ENCODE data around the gene PRH1. TPM values are rescaled to one million over a fixed set of nuclear protein-coding genes. Genes with fewer than 3 reads are reported as not detected.

The PRH1 gene
- total and polyA plus RNA-seq, 5 donors, result 1.8 to 14.5 (median 7.3) TPM

DNA sequence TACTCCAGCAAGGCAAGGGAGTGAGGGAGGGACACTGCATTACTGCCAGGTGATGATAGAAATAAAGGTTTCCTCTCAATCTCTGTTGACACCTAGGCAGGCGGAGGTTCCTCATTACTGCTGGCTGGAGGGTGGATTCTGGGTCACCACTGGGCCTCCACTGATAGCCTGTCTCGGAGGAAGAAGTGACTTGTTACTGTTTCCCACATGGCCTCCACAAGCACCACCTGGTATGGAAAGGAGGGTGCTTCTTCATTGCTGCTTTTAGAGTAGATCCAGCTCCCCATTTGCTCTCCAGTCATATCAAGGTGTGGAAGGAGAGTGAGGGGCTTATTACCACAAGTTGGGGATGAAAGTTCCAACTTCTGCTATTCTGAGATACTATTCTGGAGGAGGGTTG lies 41.2 kb downstream of the PRH1 start:
- H3K4me3 ChIP-seq (ENCODE audit: low read length), result no peak overlapping the region
- H3K9me3 ChIP-seq (ENCODE audit: control insufficient read depth, low read length), result no peaks in the 10 kb centered on the region
- H3K27ac ChIP-seq (ENCODE audit: low read length), result no peak overlapping the region
- H3K4me1 ChIP-seq (ENCODE audit: control insufficient read depth, insufficient read depth, low read length), result no peaks in the 10 kb centered on the region
- WGBS, result 97% methylated on average over 2 of the region's 2 CpGs
- intact Hi-C loops (cut with DNase I), result no loop called here
- ATAC-seq (no peak), DNase-seq (no peak)
- no peaks in the 10 kb centered on the region for H3K27me3 ChIP-seq (ENCODE audit: control insufficient read depth, insufficient read depth)

DNA sequence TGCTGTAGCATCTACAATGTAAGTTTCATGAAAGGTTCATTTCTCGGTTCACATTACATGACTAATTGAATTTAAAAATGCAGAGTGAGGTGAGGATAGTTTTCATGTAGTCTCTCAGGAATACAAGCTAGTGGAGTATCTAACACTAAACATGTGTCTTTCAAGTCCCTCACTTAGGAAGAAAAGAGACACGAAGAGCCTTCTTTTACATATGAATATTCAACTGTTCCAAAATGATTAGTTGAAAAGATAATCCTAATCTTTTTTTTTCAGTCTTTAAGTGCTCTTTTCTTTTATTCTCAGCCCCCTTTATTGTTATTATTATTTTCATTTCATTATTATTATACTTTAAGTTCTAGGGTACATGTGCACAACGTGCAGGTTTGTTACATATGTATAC lies 45.6 kb downstream of the PRH1 start:
- Histone ChIP-seq H3K4me3 (ENCODE audit: low read length) (no peak overlapping the region), H3K4me1 (ENCODE audit: control insufficient read depth, insufficient read depth, low read length) (no peaks in the 10 kb centered on the region), H3K9me3 (ENCODE audit: control insufficient read depth, low read length) (no peaks in the 10 kb centered on the region), H3K27me3 (ENCODE audit: control insufficient read depth, insufficient read depth) (no peaks in the 10 kb centered on the region), H3K27ac (ENCODE audit: low read length) (no peak overlapping the region)
- DNase-seq (no peak), ATAC-seq (no peak)
- intact Hi-C loops (cut with DNase I), result no loop called here
- 86% methylated on average over 3 of the region's 3 CpGs for WGBS

Other genes with a start within 250 kb of the PRH1 start
- gene STYK1, start 210.2 kb downstream of the PRH1 start, total RNA-seq, result under 1 TPM in 1 of 4 donors, not detected in 3; 0.09 TPM
- gene STYK1, start 210.2 kb downstream of the PRH1 start, polyA plus RNA-seq, result 0.02 TPM
- gene YBX3, start 160.9 kb downstream of the PRH1 start, total RNA-seq, result 100 to 1,000 TPM; 585 to 928 (median 744) TPM
- gene YBX3, start 160.9 kb downstream of the PRH1 start, polyA plus RNA-seq, result 490 TPM
- gene TAS2R7, start 81.6 kb downstream of the PRH1 start, total RNA-seq, result not detected
- 0.07 TPM for gene TAS2R7, start 81.6 kb downstream of the PRH1 start, polyA plus RNA-seq
- not detected for gene TAS2R8, start 77.0 kb downstream of the PRH1 start, total RNA-seq
- gene TAS2R8, start 77.0 kb downstream of the PRH1 start, polyA plus RNA-seq, result not detected
- gene TAS2R9, start 74.1 kb downstream of the PRH1 start, total RNA-seq, result not detected
- not detected for gene TAS2R9, start 74.1 kb downstream of the PRH1 start, polyA plus RNA-seq
- gene TAS2R10, start 57.9 kb downstream of the PRH1 start, total RNA-seq, result under 1 TPM in 3 of 4 donors, not detected in 1; 0.23 to 0.56 (median 0.31) TPM
- gene TAS2R10, start 57.9 kb downstream of the PRH1 start, polyA plus RNA-seq, result not detected
- gene PRR4, start 34.8 kb downstream of the PRH1 start, total RNA-seq, result 1 to 10 TPM in 2 of 4 donors, under 1 TPM in 2; 0.50 to 2.1 (median 1.0) TPM
- 2.4 TPM for gene PRR4, start 34.8 kb downstream of the PRH1 start, polyA plus RNA-seq
- gene TAS2R13, start 25.3 kb upstream of the PRH1 start, total RNA-seq, result 1 to 10 TPM in 1 of 4 donors, under 1 TPM in 3; 0.23 to 1.8 (median 0.42) TPM
- 0.25 TPM for gene TAS2R13, start 25.3 kb upstream of the PRH1 start, polyA plus RNA-seq
- under 1 TPM in 1 of 4 donors, not detected in 3; 0.53 TPM for gene PRH2, start 45.0 kb upstream of the PRH1 start, total RNA-seq
- not detected for gene PRH2, start 45.0 kb upstream of the PRH1 start, polyA plus RNA-seq
- gene TAS2R14, start 55.0 kb upstream of the PRH1 start, total RNA-seq, result 1 to 10 TPM in 2 of 4 donors, under 1 TPM in 2; 0.60 to 1.5 (median 1.1) TPM
- 1.1 TPM for gene TAS2R14, start 55.0 kb upstream of the PRH1 start, polyA plus RNA-seq
- 1 to 10 TPM in 1 of 4 donors, under 1 TPM in 3; 0.56 to 1.1 (median 0.74) TPM for gene TAS2R50, start 102.7 kb upstream of the PRH1 start, total RNA-seq
- gene TAS2R50, start 102.7 kb upstream of the PRH1 start, polyA plus RNA-seq, result 0.09 TPM
- 1 to 10 TPM in 2 of 4 donors, under 1 TPM in 2; 0.54 to 1.4 (median 0.95) TPM for gene TAS2R20, start 114.0 kb upstream of the PRH1 start, total RNA-seq
- 0.27 TPM for gene TAS2R20, start 114.0 kb upstream of the PRH1 start, polyA plus RNA-seq
- 1 to 10 TPM in 2 of 4 donors, under 1 TPM in 2; 0.77 to 2.9 (median 1.2) TPM for gene TAS2R19, start 138.4 kb upstream of the PRH1 start, total RNA-seq
- 0.57 TPM for gene TAS2R19, start 138.4 kb upstream of the PRH1 start, polyA plus RNA-seq
- gene TAS2R31, start 147.2 kb upstream of the PRH1 start, total RNA-seq, result 1 to 10 TPM; 1.0 to 2.0 (median 1.4) TPM
- gene TAS2R31, start 147.2 kb upstream of the PRH1 start, polyA plus RNA-seq, result 0.54 TPM
- gene TAS2R46, start 178.0 kb upstream of the PRH1 start, total RNA-seq, result under 1 TPM in 3 of 4 donors, not detected in 1; 0.26 to 0.71 (median 0.53) TPM
- gene TAS2R46, start 178.0 kb upstream of the PRH1 start, polyA plus RNA-seq, result not detected
- not detected for gene TAS2R43, start 208.1 kb upstream of the PRH1 start, total RNA-seq
- not detected for gene TAS2R43, start 208.1 kb upstream of the PRH1 start, polyA plus RNA-seq